Heart right ventricle (tissue), 16 donors: ENCODE data around the gene VAMP2. TPM values are rescaled to one million over a fixed set of nuclear protein-coding genes. Genes with fewer than 3 reads are reported as not detected.

Experiments used
- ATAC-seq, 8 donors: fragments of 200-7000 bp; cut with Tn5 transposase; one replicate each; pipeline ENCODE4 v1.9.1; 2020; ENCODE audit warnings: mild to moderate bottlenecking in 8 of 8, moderate library complexity in 8 of 8, moderate number of reproducible peaks in 1 of 8
- DNase-seq, 2 donors: peaks; one replicate each; pipeline ENCODE4 v3.0.0-alpha.2; 2020
- H3K27ac ChIP-seq, 10 donors: fragments of 200-600 bp; sonication (generic) in 2 of 10; one replicate each; pipeline versions ENCODE4 v1.5.0 to v1.8.0; 2020 to 2022; ENCODE audit warnings: mild to moderate bottlenecking in 3 of 10
- H3K27me3 ChIP-seq, 7 donors: fragments of 200-600 bp; one replicate each; pipeline ENCODE4 v1.8.0; 2021 to 2022; ENCODE audit warnings: mild to moderate bottlenecking in 2 of 7
- H3K36me3 ChIP-seq, 9 donors: fragments of 200-600 bp; sonication (generic) in 1 of 9; one replicate each; pipeline versions ENCODE4 v1.5.0 to v1.8.0; 2020 to 2022; ENCODE audit warnings: mild to moderate bottlenecking in 2 of 9
- H3K4me1 ChIP-seq, 9 donors: fragments of 200-600 bp; sonication (generic) in 1 of 9; one replicate each; pipeline versions ENCODE4 v1.5.0 to v1.8.0; 2020 to 2022; ENCODE audit warnings: mild to moderate bottlenecking in 4 of 9
- H3K4me3 ChIP-seq, 10 donors: fragments of 200-600 bp; sonication (generic) in 2 of 10; one replicate each; pipeline versions ENCODE4 v1.5.0 to v1.8.0; 2020 to 2022; ENCODE audit warnings: mild to moderate bottlenecking in 7 of 10, moderate library complexity in 2 of 10
- H3K9me3 ChIP-seq, 11 donors: fragments of 200-600 bp in 10 of 11; sonication (generic) in 2 of 11; one replicate each; pipeline versions ENCODE4 v1.5.0 to v1.8.0; 2013 to 2022; ENCODE audit warnings: mild to moderate bottlenecking in 2 of 11, control low read depth in 1 of 11, moderate library complexity in 1 of 11
- WGBS, 2 donors: extraction: QIAGEN DNeasy Blood & Tissue Kit; methylation state at CpG; one replicate each; pipeline ENCODE4 v1.1.7; 2013; ENCODE audit warnings: inconsistent platforms in 1 of 2; 5-methylcytosine and 5-hydroxymethylcytosine counted together
- intact Hi-C, 10 donors: fragments of 100-400 bp; cut with DNase I; formaldehyde crosslinking; loops; one replicate each; pipeline versions ENCODE4 v1.11.1 to v1.14.2; 2022
- polyA plus RNA-seq, 2 donors: library from polyadenylated mRNA; stranded (reverse); fragments of 200-250 nt; gene quantifications; one replicate each; pipeline ENCODE4 v1.2.3, GENCODE V29; 2013
- total RNA-seq, 10 donors: library from RNA; stranded (reverse); fragmentation: NEBNext Ultra II Directional in 3 of 10; extraction: Animal tissue kit (Norgen Biotek cat#: 25700) in 3 of 10; gene quantifications; one replicate each; pipeline versions ENCODE4 v1.2.1 to v1.2.4, GENCODE V29; 2021 to 2023
- TF ChIP-seq, protein P1 (sequence below), 9 donors: fragments of 200-600 bp; sonication (generic) in 2 of 9; IDR thresholded peaks; one replicate each; pipeline versions ENCODE4 v1.5.0 to v1.8.0; 2021 to 2022; ENCODE audit warnings: antibody characterized with exemption in 9 of 9, mild to moderate bottlenecking in 5 of 9, moderate library complexity in 1 of 9
- donor health status: Arrhythmogenic right ventricular cardiomyopathy.
- donor health status: ischemic (EF 13 %, LVEDD 7.1; RV severe dilation, severe dysfunction).
- donor health status: healthy with polysubstance abuse.
- donor health status: DM: no; HTN: yes; CAD: no.
- donor health status: DM: no; HTN: no; CAD: no.
- donor health status: ischemic (EF 25% LVEDD 6.9; RV normal size, moderate dysfunction).
- donor health status: ischemic (EF 25% LVEDD 5.7; RV mildly dilated, moderate dysfunction).
- donor health status: healthy.
- donor health status: DM: yes; HTN: yes; CAD: no.
- donor health status: Ischemic cardiomyopathy.
- donor health status: ischemic (EF 35%, LVEDD 5.7; RV mildly dilated, moderate dysfunction).
- donor health status: nonischemic (EF 11% LVEDD 7.7; RV severe dilation, severe dysfunction).
- donor health status: DM: yes; HTN: yes; CAD: no.
- donor health status: PGD.
- donor health status: ischemic (EF 29% LVEDD 5.4; RV normal size, mild dysfunction).
- donor health status: nonischemic (EF 23%, LVEDD 6.1; RV moderate dilation, normal function).

Gene VAMP2
- total and polyA plus RNA-seq, 12 donors: 46.8 to 67.8 (median 59.9) TPM

GRCh38 chr17:8117367-8117979 lies 45.3 kb downstream of the VAMP2 start:
- TF ChIP-seq, protein P1, sequence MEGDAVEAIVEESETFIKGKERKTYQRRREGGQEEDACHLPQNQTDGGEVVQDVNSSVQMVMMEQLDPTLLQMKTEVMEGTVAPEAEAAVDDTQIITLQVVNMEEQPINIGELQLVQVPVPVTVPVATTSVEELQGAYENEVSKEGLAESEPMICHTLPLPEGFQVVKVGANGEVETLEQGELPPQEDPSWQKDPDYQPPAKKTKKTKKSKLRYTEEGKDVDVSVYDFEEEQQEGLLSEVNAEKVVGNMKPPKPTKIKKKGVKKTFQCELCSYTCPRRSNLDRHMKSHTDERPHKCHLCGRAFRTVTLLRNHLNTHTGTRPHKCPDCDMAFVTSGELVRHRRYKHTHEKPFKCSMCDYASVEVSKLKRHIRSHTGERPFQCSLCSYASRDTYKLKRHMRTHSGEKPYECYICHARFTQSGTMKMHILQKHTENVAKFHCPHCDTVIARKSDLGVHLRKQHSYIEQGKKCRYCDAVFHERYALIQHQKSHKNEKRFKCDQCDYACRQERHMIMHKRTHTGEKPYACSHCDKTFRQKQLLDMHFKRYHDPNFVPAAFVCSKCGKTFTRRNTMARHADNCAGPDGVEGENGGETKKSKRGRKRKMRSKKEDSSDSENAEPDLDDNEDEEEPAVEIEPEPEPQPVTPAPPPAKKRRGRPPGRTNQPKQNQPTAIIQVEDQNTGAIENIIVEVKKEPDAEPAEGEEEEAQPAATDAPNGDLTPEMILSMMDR (IDR thresholded peaks at IDR 0.05): no peak
- Histone ChIP-seq H3K4me1 (peaks cover 14 to 54% (median 40%) of the 10 kb centered on the region in 9 donors), H3K4me3 (peak overlapping the region in 9 of 10 donors; percentile 36 to 91 (median 65)), H3K9me3 (no peaks in the 10 kb centered on the region), H3K36me3 (no peaks in the 10 kb centered on the region), H3K27me3 (peaks cover 0 to 78% (median 48%) of the 10 kb centered on the region in 7 donors), H3K27ac (no peak overlapping the region)
- DNase-seq: peak in 1 of 2 donors; percentile 14
- WGBS, 2 donors: 8 to 10% methylated on average over 18 of the region's 18 CpGs
- intact Hi-C loops: loop anchor here in 3 of 10 donors (5.0 kb wide), 3 partner anchors 40 to 180 kb away; partner anchors contain the start of gene SLC25A35 (in 1 of the 3)
- ATAC-seq: no peak

GRCh38 chr17:8116776-8117175 lies 46.0 kb downstream of the VAMP2 start:
- Histone ChIP-seq H3K36me3 (no peaks in the 10 kb centered on the region), H3K4me1 (peaks cover 14 to 47% (median 33%) of the 10 kb centered on the region in 9 donors), H3K27me3 (peaks cover 0 to 78% (median 55%) of the 10 kb centered on the region in 7 donors), H3K27ac (no peak overlapping the region), H3K4me3 (no peak overlapping the region), H3K9me3 (no peaks in the 10 kb centered on the region)
- 41 to 54% methylated on average over 18 of the region's 18 CpGs for WGBS, 2 donors
- no peak for ATAC-seq
- no peak for DNase-seq
- intact Hi-C loops: loop anchor here in 3 of 10 donors (5.0 kb wide), 3 partner anchors 39 to 181 kb away; partner anchors contain the start of gene SLC25A35 (in 1 of the 3)
- TF ChIP-seq, protein P1 (IDR thresholded peaks at IDR 0.05): no peak

DNA sequence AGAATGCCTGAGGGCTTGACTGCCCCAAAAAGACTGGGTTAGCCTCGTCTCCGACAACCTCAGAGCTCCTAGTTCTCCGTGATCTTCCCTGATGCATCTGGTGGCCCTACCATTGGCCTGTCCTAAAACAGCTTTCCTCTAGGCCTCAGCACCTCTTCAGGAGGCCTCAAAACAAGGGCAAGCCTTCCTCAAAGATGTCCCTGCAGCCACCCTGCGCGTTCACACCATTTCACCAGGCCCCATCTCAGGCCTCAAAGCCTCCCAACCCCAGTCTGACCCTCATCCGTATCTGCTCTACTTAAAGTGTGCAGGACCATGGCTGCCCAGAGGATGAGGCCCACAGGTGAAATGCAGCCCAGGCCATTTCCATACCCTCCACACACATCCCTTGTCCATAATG lies 51.8 kb downstream of the VAMP2 start:
- 94 to 95% methylated on average over 6 of the region's 6 CpGs for WGBS, 2 donors
- Histone ChIP-seq H3K27me3 (peaks cover 10 to 78% (median 69%) of the 10 kb centered on the region in 7 donors), H3K27ac (no peak overlapping the region), H3K36me3 (no peaks in the 10 kb centered on the region), H3K4me3 (no peak overlapping the region), H3K9me3 (no peaks in the 10 kb centered on the region), H3K4me1 (peaks cover 0 to 14% (median 7%) of the 10 kb centered on the region in 9 donors)
- intact Hi-C loops: loop anchor here in 1 of 10 donors (5.0 kb wide), 1 partner anchor 49 kb away; no protein-coding TSS in a partner anchor
- TF ChIP-seq, protein P1 (IDR thresholded peaks at IDR 0.05): no peak
- ATAC-seq (no peak), DNase-seq (no peak)

GRCh38 chr17:8110456-8110804 lies 52.3 kb downstream of the VAMP2 start:
- no peak overlapping the region for H3K27ac ChIP-seq
- peaks cover 0 to 14% (median 7%) of the 10 kb centered on the region in 9 donors for H3K4me1 ChIP-seq
- H3K27me3 ChIP-seq: peaks cover 10 to 73% (median 64%) of the 10 kb centered on the region in 7 donors
- TF ChIP-seq, protein P1 (IDR thresholded peaks at IDR 0.05): peak in 2 of 9 donors; percentile 5 to 10
- intact Hi-C loops: loop anchor here in 1 of 10 donors (5.0 kb wide), 1 partner anchor 48 kb away; no protein-coding TSS in a partner anchor
- no peak for ATAC-seq
- WGBS, 2 donors: 22 to 32% methylated on average over 10 of the region's 10 CpGs
- no peak for DNase-seq
- peak overlapping the region in 1 of 10 donors; percentile 34 for H3K4me3 ChIP-seq
- H3K9me3 ChIP-seq: no peaks in the 10 kb centered on the region
- H3K36me3 ChIP-seq: no peaks in the 10 kb centered on the region
